Retinal pigment epithelial cell (primary cell): ENCODE data around the gene TMEM250.
"Not testable (repeated sequence)": the region's sequence is repeated elsewhere in the genome, so short reads cannot be mapped to it uniquely, and the experiment has no call there.

Source experiments
- DNase-seq: peaks from one replicate; pipeline ENCODE4 v3.0.0-alpha.2; 2010; ENCODE audit warnings: low read depth
- H3K4me3 ChIP-seq: 2 replicates; pipeline ENCODE4 v1.5.1; 2011; ENCODE audit warnings: mild to moderate bottlenecking, low read length, control low read depth, moderate library complexity
- CTCF ChIP-seq: conservative IDR thresholded peaks from 2 replicates; pipeline ENCODE4 v1.5.1; 2011; ENCODE audit warnings: low read depth, low read length, control low read depth, inconsistent platforms

TMEM250 gene

GRCh38 chr9:136104488-136104800 lies 14.2 kb downstream of the TMEM250 start:
- TF ChIP-seq CTCF = no peak
- no peak for DNase-seq
- H3K4me3 ChIP-seq = no peak overlapping the region

- H3K4me3 ChIP-seq = no peak overlapping the region
- TF ChIP-seq CTCF = no peak
- no peak for DNase-seq
These were observed 14.8 kb downstream of the TMEM250 start for GRCh38 chr9:136103651-136104487.

- not testable (repeated sequence) for DNase-seq
These were observed 17.0 kb downstream of the TMEM250 start for GRCh38 chr9:136101615-136102074.

GRCh38 chr9:136100700-136101614 lies 17.7 kb downstream of the TMEM250 start:
- no peak overlapping the region for H3K4me3 ChIP-seq
- no peak for TF ChIP-seq CTCF
- DNase-seq = no peak

More at GRCh38 chr9:136101615-136102074, 17.0 kb downstream of the TMEM250 start:
- not testable (repeated sequence) for H3K4me3 ChIP-seq

GRCh38 chr9:136099542-136099941 lies 19.1 kb downstream of the TMEM250 start:
- no peak overlapping the region for H3K4me3 ChIP-seq
- no peak for DNase-seq
- no peak for TF ChIP-seq CTCF

- no peak overlapping the region for H3K4me3 ChIP-seq
- TF ChIP-seq CTCF = no peak
- no peak for DNase-seq
These were observed 19.8 kb downstream of the TMEM250 start for GRCh38 chr9:136098844-136099243.

GRCh38 chr9:136098210-136098609 lies 20.5 kb downstream of the TMEM250 start:
- TF ChIP-seq CTCF = no peak
- H3K4me3 ChIP-seq = no peak overlapping the region
- no peak for DNase-seq
